ENCODE measurements around the gene SMPDL3A.

SMPDL3A gene

GRCh38 chr6:122808121-122808885 is 19.2 kb downstream of the SMPDL3A start:
- no peak for DNase-seq

DNA sequence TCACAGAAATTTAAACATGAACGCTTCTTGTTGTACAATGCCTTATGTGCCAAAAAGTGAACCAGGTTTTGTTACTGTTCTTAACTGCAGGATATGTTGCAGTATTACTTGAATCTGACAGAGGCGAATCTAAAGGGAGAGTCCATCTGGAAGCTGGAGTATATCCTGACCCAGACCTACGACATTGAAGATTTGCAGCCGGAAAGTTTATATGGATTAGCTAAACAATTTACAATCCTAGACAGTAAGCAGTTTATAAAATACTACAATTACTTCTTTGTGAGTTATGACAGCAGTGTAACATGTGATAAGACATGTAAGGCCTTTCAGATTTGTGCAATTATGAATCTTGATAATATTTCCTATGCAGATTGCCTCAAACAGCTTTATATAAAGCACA is 19.9 kb downstream of the SMPDL3A start:
- no peak for DNase-seq

- DNase-seq = no peak
Measured at GRCh38 chr6:122809691-122810090, 20.6 kb downstream of the SMPDL3A start.

GRCh38 chr6:122810189-122810588 is 21.1 kb downstream of the SMPDL3A start:
- no peak for DNase-seq

- DNase-seq = no peak
Measured at GRCh38 chr6:122817358-122817757, 28.3 kb downstream of the SMPDL3A start.

DNA sequence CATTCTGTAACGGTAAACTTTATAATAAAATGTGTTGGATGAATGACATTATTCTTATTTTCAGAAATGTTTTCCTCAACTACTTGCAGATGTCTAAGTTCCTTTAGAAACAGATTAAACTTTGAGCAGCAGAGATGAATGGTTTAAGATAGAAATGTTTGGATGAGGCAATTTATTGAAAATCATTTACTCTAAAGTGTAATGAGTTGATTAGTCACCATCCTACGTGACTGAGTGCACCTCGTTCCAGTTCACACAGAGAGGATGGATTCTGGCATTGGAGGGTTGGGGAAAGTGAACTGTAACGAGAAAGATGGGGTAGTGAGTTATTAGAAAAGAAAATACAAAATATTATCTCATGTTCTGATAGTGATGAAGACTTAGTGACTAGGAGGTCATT is 28.7 kb downstream of the SMPDL3A start:
- no peak for DNase-seq

DNA sequence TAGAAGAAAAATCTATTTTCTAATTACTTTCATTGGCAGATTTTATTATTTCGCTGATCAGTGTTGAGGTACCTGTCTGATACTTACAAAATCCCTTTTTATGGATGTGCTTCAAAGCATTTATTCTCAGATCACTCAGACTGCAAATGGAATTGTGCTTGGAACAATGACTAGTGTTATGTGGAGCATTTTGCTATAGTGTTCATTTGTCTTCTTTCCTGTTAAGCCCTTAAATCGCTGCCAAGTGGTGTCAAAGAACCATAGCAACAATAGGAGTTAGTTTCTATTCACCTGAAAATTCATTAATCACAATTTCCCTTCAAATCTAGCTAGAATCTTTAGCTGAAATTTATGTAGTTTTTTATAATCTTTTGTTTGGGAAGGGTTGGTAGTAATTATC is 29.8 kb downstream of the SMPDL3A start:
- no peak for DNase-seq

DNA sequence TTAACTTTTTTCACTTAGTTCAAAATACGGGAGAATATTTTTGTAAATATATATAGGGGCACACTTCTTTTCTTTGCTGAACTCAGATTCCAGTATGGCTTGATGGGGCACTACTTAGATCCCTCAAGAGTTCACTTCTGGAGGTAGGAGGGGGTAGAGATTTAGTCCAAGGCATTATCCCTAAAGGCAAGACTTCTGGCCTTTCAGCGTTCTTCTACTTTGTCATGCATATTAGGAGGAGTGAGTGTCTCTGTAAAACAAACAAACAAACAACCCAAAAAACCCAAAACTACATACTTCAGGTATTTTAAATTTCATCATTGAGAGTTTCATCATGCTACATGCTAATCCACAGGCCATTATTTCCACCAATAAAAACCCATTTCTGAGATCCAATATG is 32.0 kb downstream of the SMPDL3A start:
- DNase-seq = no peak

GRCh38 chr6:122825163-122825562 is 36.1 kb downstream of the SMPDL3A start:
- DNase-seq = no peak

DNA sequence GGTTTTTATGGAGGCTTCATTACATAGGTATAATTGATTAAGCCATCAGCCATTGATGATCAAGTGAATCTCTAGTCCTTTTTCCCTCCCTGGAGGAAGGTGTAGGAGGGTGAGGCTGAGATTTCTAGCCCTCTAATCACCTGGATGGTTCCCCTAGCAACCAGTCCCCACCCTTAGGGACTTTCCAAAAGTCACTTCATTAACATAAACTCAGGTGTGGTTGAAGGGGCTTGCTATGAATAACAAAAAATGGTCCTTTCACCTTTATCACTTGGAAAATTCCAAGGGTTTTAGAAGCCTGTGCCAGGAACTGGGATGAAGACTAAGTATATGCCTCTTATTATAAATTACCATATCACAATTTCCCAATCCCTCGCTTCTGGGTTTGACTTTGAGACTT is 40.4 kb downstream of the SMPDL3A start:
- DNase-seq = no peak

GRCh38 chr6:122831511-122831910 is 42.5 kb downstream of the SMPDL3A start:
- no peak for DNase-seq

DNA sequence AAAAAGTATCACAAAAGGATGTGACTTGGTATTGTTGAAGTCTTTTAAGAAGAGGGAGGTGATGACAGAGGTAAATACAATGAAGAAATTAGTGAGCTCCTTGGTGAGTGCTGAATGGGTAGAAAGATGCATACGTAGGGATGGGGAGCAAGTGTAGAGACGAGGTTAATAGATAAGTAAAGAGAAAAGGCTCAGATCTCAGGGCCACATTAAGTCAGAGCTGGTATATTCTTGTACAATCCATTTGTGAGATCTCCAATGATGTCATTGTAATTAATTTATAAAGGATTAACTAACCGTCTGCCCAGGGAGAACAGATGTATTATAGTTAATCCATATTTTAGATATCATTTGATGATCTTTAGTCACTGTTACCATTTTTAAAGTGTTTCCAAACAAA is 43.4 kb downstream of the SMPDL3A start:
- no peak for DNase-seq

GRCh38 chr6:122833021-122833491 is 44.0 kb downstream of the SMPDL3A start:
- no peak for DNase-seq

DNA sequence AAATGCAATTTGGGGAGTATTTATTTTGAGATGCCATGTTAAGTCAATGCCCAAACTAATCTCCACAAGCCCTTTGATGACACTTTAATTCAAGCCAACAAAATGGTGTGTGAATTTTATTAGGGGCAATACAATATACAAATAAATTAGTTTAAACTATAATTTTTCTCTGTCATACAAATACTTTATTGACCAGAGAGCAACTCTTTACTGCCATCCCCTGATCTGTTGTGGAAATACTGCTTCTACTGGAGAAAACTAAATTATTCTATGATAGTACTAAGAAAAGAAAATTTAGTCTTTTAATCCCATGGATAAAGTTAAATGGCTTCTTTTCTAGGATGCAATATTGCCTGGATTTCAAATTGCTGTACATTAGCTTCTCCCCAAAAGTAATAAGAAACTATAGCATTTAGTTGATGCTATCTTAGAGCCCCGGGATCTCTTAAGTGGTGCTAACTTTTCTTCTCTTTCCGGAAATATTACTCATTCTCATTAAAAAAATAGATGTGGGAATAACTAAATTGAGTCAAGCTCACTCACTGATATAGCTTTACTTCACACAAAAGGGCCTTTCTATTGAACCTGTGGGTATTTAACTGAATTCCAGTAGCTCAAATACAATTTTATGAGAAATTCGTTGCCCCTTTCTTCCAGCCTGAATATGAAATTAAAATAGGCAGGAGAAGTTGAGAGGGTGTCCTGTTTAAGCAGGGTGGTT is 49.2 kb downstream of the SMPDL3A start:
- DNase-seq = no peak

- peak; percentile 33 to 68 for DNase-seq
Measured at GRCh38 chr6:122839472-122839871, 50.4 kb downstream of the SMPDL3A start.

DNA sequence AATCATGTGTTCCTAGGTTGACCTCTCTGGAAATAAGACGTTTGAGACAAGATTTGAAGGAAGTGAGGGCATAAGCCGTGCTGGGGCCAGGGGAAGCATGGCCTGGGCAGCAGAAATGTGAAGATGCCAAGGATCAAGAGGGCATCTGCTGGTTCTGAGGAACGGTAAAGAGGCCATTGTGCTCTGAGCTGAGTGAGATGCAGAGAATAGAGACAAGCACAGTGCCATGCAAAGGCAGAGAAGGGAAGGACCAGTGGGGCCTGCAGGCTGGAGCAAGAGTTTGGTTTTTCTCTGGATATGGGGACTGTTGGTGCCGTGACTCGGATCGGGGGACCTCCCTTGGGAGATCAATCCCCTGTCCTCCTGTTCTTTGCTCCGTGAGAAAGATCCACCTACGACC is 50.8 kb downstream of the SMPDL3A start:
- no peak for DNase-seq

DNA sequence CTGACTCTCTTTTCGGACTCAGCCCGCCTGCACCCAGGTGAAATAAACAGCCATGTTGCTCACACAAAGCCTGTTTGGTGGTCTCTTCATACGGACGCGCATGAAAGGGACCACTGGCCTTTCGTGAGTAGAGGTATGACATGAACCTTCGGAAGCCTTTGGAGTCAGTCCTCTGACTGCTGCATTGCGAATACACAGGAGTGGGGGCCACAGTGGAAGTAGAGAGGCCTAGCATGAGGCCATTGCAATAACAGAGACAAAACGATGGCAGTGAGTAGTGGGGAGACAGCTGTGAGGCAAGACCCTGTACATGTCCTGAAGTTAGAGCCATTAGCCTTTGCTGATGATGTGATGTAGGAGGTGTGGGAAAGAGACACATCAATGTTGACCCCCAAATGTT is 56.4 kb downstream of the SMPDL3A start:
- no peak for DNase-seq

- DNase-seq = no peak
Measured at GRCh38 chr6:122845916-122846612, 57.0 kb downstream of the SMPDL3A start.

DNA sequence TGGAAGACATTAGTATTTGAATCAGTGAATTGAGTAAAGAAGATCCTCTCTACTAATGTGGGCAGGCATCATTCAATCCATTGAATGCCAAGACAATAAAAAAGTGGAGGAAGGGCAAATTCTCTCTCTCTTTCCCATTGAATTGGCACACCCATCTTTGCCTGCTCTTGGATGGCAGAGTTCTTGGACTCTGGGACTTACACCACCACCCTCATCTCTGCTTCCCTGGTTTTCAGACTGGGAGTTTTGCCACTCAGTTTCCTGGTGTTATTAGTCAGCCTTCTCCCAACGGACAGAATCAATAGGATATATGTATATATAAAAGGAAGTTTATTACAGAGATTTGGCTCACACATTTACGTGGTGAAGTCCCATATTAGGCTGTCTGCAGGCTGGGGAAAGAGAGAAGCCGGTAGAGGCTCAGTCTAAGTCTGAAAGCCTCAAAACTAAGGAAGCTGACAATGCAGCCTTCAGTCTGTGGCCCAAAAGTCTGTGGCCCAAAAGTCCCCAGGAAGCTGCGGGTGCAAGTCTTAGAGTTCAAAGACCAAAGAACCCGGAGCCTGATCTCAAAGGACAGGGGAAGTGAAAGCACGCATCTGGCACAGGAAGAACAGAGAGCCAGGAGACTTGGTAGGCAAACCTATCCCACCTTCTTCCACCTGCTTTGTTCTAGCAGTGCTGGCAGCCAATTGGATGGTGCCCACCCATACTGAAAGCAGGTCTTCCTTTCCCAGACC is 64.4 kb downstream of the SMPDL3A start:
- DNase-seq = no peak

Measured in NCI-H187 (cell line).